ENCODE data around the gene HSPB9. TPM values are rescaled to one million over a fixed set of nuclear protein-coding genes. Genes with fewer than 3 reads are reported as not detected.

HSPB9 gene
- total and polyA plus RNA-seq, 4 donors: 0.03 to 0.20 (median 0.18) TPM; not detected in 1

DNA sequence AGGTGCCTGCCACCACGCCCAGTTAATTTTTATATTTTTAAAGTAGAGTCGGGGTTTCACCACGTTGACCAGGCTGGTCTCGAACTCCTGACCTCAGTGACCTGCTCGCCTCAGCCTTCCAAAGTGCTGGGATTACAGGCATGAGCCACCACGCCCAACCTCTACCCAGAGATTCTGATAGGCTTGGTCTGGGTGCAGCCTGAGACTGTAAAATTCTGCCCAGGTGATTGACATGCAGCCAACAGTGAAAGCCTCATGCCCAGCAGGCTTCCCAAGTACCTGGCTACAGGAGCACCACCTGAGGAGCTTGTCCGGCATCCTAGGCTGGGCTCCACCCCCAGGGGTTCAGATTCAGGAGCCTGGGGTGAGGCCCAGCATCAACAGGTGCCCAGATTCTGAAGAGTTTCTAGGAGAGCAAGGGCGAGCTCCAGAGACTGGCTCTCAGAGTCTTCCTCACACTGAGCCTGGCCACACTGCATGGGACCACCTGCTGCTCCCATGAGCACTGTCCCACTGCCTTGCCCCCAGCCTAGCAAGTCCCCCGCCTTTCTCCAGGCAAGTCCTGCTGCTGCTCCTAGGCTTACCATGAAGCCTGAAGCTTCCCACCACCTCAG, 41.0 kb upstream of the HSPB9 start:
- Histone ChIP-seq H3K27me3 (ENCODE audit: control insufficient read depth in 3 of 3, insufficient read depth in 3 of 3, low read length in 2 of 3) (no peaks in the 10 kb centered on the region), H3K27ac (ENCODE audit: low read depth in 1 of 2, low read length in 1 of 2) (no peak overlapping the region), H3K9me3 (ENCODE audit: control insufficient read depth in 4 of 4, insufficient read depth in 3 of 4, low read length in 3 of 4) (no peaks in the 10 kb centered on the region), H3K36me3 (ENCODE audit: control insufficient read depth in 4 of 4, insufficient read depth in 4 of 4, low read length in 4 of 4) (no peaks in the 10 kb centered on the region), H3K4me3 (no peak overlapping the region), H3K9ac (ENCODE audit: insufficient read depth in 1 of 2, low read length in 2 of 2) (no peak overlapping the region), H3K4me1 (ENCODE audit: control insufficient read depth in 5 of 5, insufficient read depth in 5 of 5, low read length in 5 of 5) (no peaks in the 10 kb centered on the region)
- TF ChIP-seq, protein P1, sequence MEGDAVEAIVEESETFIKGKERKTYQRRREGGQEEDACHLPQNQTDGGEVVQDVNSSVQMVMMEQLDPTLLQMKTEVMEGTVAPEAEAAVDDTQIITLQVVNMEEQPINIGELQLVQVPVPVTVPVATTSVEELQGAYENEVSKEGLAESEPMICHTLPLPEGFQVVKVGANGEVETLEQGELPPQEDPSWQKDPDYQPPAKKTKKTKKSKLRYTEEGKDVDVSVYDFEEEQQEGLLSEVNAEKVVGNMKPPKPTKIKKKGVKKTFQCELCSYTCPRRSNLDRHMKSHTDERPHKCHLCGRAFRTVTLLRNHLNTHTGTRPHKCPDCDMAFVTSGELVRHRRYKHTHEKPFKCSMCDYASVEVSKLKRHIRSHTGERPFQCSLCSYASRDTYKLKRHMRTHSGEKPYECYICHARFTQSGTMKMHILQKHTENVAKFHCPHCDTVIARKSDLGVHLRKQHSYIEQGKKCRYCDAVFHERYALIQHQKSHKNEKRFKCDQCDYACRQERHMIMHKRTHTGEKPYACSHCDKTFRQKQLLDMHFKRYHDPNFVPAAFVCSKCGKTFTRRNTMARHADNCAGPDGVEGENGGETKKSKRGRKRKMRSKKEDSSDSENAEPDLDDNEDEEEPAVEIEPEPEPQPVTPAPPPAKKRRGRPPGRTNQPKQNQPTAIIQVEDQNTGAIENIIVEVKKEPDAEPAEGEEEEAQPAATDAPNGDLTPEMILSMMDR (IDR thresholded peaks at IDR 0.05; ENCODE audit: control extremely low read depth, extremely low read depth): no peak
- ATAC-seq (ENCODE audit: insufficient read depth, low FRiP score): no peak
- 89 to 92% methylated on average over 9 of the region's 9 CpGs for WGBS, 2 donors
- DNase-seq: no peak

DNA sequence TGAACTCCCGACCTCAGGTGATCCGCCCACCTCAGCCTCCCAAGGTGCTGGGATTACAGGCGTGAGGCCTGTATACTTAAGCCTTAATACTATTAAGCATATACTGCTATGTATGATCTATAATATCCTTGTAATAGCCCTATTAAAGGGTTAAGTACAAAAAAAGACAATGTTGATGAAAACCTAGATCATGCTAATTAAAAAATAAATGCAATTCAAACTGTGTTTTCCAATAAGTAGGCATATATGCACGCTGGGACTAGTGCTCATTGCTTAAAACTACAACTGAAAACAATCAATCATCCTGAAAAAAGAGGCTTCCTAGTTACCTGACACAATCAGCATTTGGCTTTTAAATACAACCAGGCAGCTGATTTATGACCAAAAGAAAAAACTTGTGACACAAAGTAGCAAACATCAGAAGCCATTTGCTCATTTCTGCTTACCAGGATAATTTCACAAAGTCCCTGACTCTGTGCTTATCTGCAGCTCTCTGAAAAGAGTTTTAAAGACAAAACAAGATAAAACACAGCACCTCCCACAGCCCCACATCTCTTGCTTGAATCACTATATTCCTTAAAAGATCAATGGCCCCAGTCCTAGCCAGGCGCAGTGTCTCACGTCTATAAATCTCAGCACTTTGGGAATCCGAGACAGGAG, 35.4 kb upstream of the HSPB9 start:
- WGBS, 2 donors: 85 to 93% methylated on average over 7 of the region's 7 CpGs
- Histone ChIP-seq H3K27me3 (ENCODE audit: control insufficient read depth in 3 of 3, insufficient read depth in 3 of 3, low read length in 2 of 3) (peaks cover 0 to 2% (median 0%) of the 10 kb centered on the region in 3 donors), H3K27ac (ENCODE audit: low read depth in 1 of 2, low read length in 1 of 2) (no peak overlapping the region), H3K4me1 (ENCODE audit: control insufficient read depth in 5 of 5, insufficient read depth in 5 of 5, low read length in 5 of 5) (peaks cover 0 to 1% (median 0%) of the 10 kb centered on the region in 5 donors), H3K36me3 (ENCODE audit: control insufficient read depth in 4 of 4, insufficient read depth in 4 of 4, low read length in 4 of 4) (no peaks in the 10 kb centered on the region), H3K4me3 (no peak overlapping the region), H3K9ac (ENCODE audit: insufficient read depth in 1 of 2, low read length in 2 of 2) (no peak overlapping the region), H3K9me3 (ENCODE audit: control insufficient read depth in 4 of 4, insufficient read depth in 3 of 4, low read length in 3 of 4) (no peaks in the 10 kb centered on the region)
- DNase-seq (no peak), ATAC-seq (ENCODE audit: insufficient read depth, low FRiP score) (no peak)
- TF ChIP-seq, protein P1 (IDR thresholded peaks at IDR 0.05; ENCODE audit: control extremely low read depth, extremely low read depth): no peak

DNA sequence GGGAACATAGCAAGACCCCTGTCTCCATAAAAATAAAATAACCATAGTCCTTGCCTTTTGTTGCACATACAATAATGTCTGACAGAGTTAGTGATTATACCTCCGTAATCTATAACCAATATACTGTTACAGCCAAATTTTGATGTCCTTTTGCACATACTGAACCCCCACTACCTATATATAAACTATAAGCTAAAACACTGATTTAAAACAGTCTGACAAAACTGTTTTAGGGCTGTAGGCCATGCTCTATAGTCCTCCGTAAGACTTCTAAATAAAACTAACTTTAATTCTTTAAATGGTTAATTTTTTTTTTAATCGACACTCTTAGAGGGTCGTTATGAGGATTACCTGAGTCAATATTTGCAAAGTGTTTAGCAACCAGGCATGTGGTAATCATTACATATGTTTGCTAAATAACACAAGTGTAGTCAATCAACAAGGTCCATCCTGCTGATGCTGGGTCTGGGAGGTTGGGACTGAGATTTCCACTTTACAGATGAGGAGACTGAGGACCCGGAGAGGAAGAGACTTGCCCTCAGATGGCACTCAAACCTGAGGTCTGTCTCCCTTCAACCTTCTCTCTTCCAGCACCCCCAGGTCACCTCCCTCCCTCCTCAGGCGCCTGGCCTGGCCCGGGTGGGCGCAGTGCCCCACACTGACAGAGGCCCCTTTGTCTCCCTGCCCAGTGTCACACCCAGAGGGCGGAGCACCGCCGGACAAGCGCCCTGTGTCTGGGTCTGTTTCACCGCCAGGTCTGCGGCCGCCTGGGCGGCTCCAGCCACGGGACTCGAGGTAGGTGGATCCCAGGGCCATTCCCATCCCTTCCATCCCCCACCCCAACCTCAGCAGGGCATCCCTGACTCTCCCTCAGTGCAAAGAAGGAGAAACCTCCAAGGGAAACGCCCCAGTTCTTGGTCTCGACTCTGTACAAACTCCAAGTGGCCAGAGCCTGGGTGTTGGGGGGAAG, 34.6 kb upstream of the HSPB9 start:
- TF ChIP-seq, protein P1 (IDR thresholded peaks at IDR 0.05; ENCODE audit: control extremely low read depth, extremely low read depth): no peak
- no peak for ATAC-seq (ENCODE audit: insufficient read depth, low FRiP score)
- H3K27me3 ChIP-seq (ENCODE audit: control insufficient read depth in 3 of 3, insufficient read depth in 3 of 3, low read length in 2 of 3): peaks cover 0 to 2% (median 0%) of the 10 kb centered on the region in 3 donors
- H3K27ac ChIP-seq (ENCODE audit: low read depth in 1 of 2, low read length in 1 of 2): no peak overlapping the region
- no peaks in the 10 kb centered on the region for H3K36me3 ChIP-seq (ENCODE audit: control insufficient read depth in 4 of 4, insufficient read depth in 4 of 4, low read length in 4 of 4)
- peaks cover 0 to 1% (median 0%) of the 10 kb centered on the region in 5 donors for H3K4me1 ChIP-seq (ENCODE audit: control insufficient read depth in 5 of 5, insufficient read depth in 5 of 5, low read length in 5 of 5)
- no peak for DNase-seq
- H3K9me3 ChIP-seq (ENCODE audit: control insufficient read depth in 4 of 4, insufficient read depth in 3 of 4, low read length in 3 of 4): no peaks in the 10 kb centered on the region
- H3K9ac ChIP-seq (ENCODE audit: insufficient read depth in 1 of 2, low read length in 2 of 2): no peak overlapping the region
- no peak overlapping the region for H3K4me3 ChIP-seq
- 62 to 78% methylated on average over 20 of the region's 20 CpGs for WGBS, 2 donors

Data from lung (tissue), 12 donors.